Esophagus muscularis mucosa (tissue), 4 donors: Measurements from ENCODE around the gene PLOD2. TPM values are rescaled to one million over a fixed set of nuclear protein-coding genes. Genes with fewer than 3 reads are reported as not detected.

Experiments
- DNase-seq: peaks from one replicate; pipeline ENCODE4 v3.0.0-alpha.2; 2017; ENCODE audit errors: extremely low spot score
- H3K27ac ChIP-seq, 4 donors: fragments of 200-600 bp; sonication (generic); replicated peaks in 1 of 4; 1 replicate in 3 of 4; 2 replicates in 1 of 4; pipeline ENCODE4 v1.5.1; 2016 to 2019; ENCODE audit warnings: mild to moderate bottlenecking in 1 of 4
- H3K27me3 ChIP-seq, 4 donors: fragments of 200-600 bp; sonication (generic); one replicate each; pipeline versions ENCODE4 v1.5.1 to v1.6.0; 2016 to 2019
- H3K36me3 ChIP-seq, 4 donors: fragments of 200-600 bp; sonication (generic); one replicate each; pipeline ENCODE4 v1.5.1; 2016 to 2019
- H3K4me1 ChIP-seq, 4 donors: fragments of 200-600 bp; sonication (generic); one replicate each; pipeline ENCODE4 v1.5.1; 2016 to 2019
- H3K4me3 ChIP-seq, 4 donors: fragments of 200-600 bp; sonication (generic); 1 replicate in 2 of 4; 2 replicates in 2 of 4; pipeline ENCODE4 v1.5.1; 2016 to 2019; ENCODE audit warnings: mild to moderate bottlenecking in 4 of 4, moderate library complexity in 1 of 4
- H3K9me3 ChIP-seq, 4 donors: fragments of 200-600 bp; sonication (generic); 1 replicate in 3 of 4; 2 replicates in 1 of 4; pipeline ENCODE4 v1.5.1; 2016 to 2019
- CTCF ChIP-seq, 3 experiments: fragments of 200-600 bp in 2 of 3; fragments of 450-650 bp in 1 of 3; sonication (generic) in 2 of 3; IDR thresholded peaks; one replicate each; pipeline ENCODE4 v1.5.1; 2017 to 2019; ENCODE audit warnings: antibody characterized with exemption in 3 of 3, mild to moderate bottlenecking in 2 of 3, moderate library complexity in 1 of 3
- EP300 ChIP-seq: sonication (generic); formaldehyde crosslinking; IDR thresholded peaks from one replicate; pipeline ENCODE4 v1.6.1; 2017; ENCODE audit warnings: antibody characterized with exemption
- POLR2A ChIP-seq: fragments of 450-650 bp; IDR thresholded peaks from one replicate; pipeline ENCODE4 v1.6.1; 2017; ENCODE audit warnings: antibody characterized with exemption, moderate library complexity, mild to moderate bottlenecking, low read depth
- POLR2AphosphoS5 ChIP-seq, 2 donors: sonication (generic); formaldehyde crosslinking; IDR thresholded peaks; one replicate each; pipeline ENCODE4 v1.6.1; 2017; ENCODE audit warnings: antibody characterized with exemption in 2 of 2
- WGBS: methylation state at CpG from one replicate; pipeline ENCODE4 v1.1.5; 2018; 5-methylcytosine and 5-hydroxymethylcytosine counted together
- intact Hi-C: fragments of 100-400 bp; cut with DNase I; formaldehyde crosslinking; loops from one replicate; pipeline ENCODE4 v1.15.1; 2023
- total RNA-seq, 4 donors: library from RNA; depleted of rRNA; stranded (reverse); fragments of >200 nt; gene quantifications; one replicate each; pipeline versions ENCODE4 v1.1.0 to v1.2.1, GENCODE V29; 2016

The PLOD2 gene
- total RNA-seq, 4 donors from 2014 or later = 48.2 to 84.7 (median 54.9) TPM

GRCh38 chr3:146145642-146146041 lies 15.3 kb downstream of the PLOD2 start:
- TF ChIP-seq CTCF (IDR thresholded peaks at IDR 0.05) (no peak), POLR2AphosphoS5 (IDR thresholded peaks at IDR 0.05) (no peak)
- H3K36me3 ChIP-seq = no peaks in the 10 kb centered on the region
- 73% methylated on average over 1 of the region's 1 CpG for WGBS
- DNase-seq = no peak
- H3K9me3 ChIP-seq = no peaks in the 10 kb centered on the region
- H3K4me1 ChIP-seq = peaks cover 26 to 93% (median 76%) of the 10 kb centered on the region in 4 donors
- no peaks in the 10 kb centered on the region for H3K27me3 ChIP-seq
- H3K4me3 ChIP-seq = no peak overlapping the region
- H3K27ac ChIP-seq = peak overlapping the region in 2 of 4 donors; percentile 15 to 68
- intact Hi-C loops = no loop called here

- no peaks in the 10 kb centered on the region for H3K27me3 ChIP-seq
- no peaks in the 10 kb centered on the region for H3K9me3 ChIP-seq
- H3K36me3 ChIP-seq = no peaks in the 10 kb centered on the region
- TF ChIP-seq POLR2AphosphoS5 (IDR thresholded peaks at IDR 0.05) = peak in 1 of 2 donors; percentile 19
- TF ChIP-seq EP300 = no peak
- no peak for TF ChIP-seq POLR2A
- DNase-seq = no peak
- WGBS = 31% methylated on average over 3 of the region's 3 CpGs
- intact Hi-C loops = no loop called here
- peak overlapping the region in 3 of 4 donors; percentile 4 to 10 (median 6) for H3K4me3 ChIP-seq
- H3K4me1 ChIP-seq = peaks cover 27 to 94% (median 81%) of the 10 kb centered on the region in 4 donors
- H3K27ac ChIP-seq = peak overlapping the region; percentile 52 to 68 (median 57)
These were observed 18.2 kb downstream of the PLOD2 start for GRCh38 chr3:146142757-146143156.

GRCh38 chr3:146139586-146140110 lies 21.3 kb downstream of the PLOD2 start:
- 41% methylated on average over 3 of the region's 3 CpGs for WGBS
- H3K27ac ChIP-seq = peak overlapping the region; percentile 56 to 68 (median 63)

GRCh38 chr3:146138902-146139301 lies 22.1 kb downstream of the PLOD2 start:
- H3K27ac ChIP-seq = peak overlapping the region; percentile 56 to 68 (median 63)
- intact Hi-C loops = no loop called here
- WGBS = 25% methylated on average over 2 of the region's 2 CpGs

More at GRCh38 chr3:146139586-146140110, 21.3 kb downstream of the PLOD2 start:
- no peak for DNase-seq
- Histone ChIP-seq H3K4me3 (peak overlapping the region in 1 of 4 donors; percentile 12), H3K4me1 (peaks cover 26 to 84% (median 72%) of the 10 kb centered on the region in 4 donors), H3K36me3 (no peaks in the 10 kb centered on the region), H3K9me3 (no peaks in the 10 kb centered on the region), H3K27me3 (no peaks in the 10 kb centered on the region)
- TF ChIP-seq POLR2A (no peak), POLR2AphosphoS5 (IDR thresholded peaks at IDR 0.05) (no peak), EP300 (no peak), CTCF (IDR thresholded peaks at IDR 0.05) (no peak)
- intact Hi-C loops = no loop called here

GRCh38 chr3:146136647-146137046 lies 24.3 kb downstream of the PLOD2 start:
- Histone ChIP-seq H3K4me3 (no peak overlapping the region), H3K9me3 (no peaks in the 10 kb centered on the region), H3K27me3 (no peaks in the 10 kb centered on the region), H3K4me1 (peaks cover 32 to 82% (median 73%) of the 10 kb centered on the region in 4 donors), H3K27ac (peak overlapping the region in 1 of 4 donors; percentile 11), H3K36me3 (no peaks in the 10 kb centered on the region)
- no peak for DNase-seq
- intact Hi-C loops = no loop called here
- WGBS = 87% methylated on average over 3 of the region's 3 CpGs
- TF ChIP-seq CTCF (IDR thresholded peaks at IDR 0.05) = no peak
- no peak for TF ChIP-seq POLR2AphosphoS5 (IDR thresholded peaks at IDR 0.05)
- TF ChIP-seq POLR2A = no peak
- no peak for TF ChIP-seq EP300

More at GRCh38 chr3:146138902-146139301, 22.1 kb downstream of the PLOD2 start:
- Histone ChIP-seq H3K4me3 (no peak overlapping the region), H3K27me3 (no peaks in the 10 kb centered on the region), H3K36me3 (no peaks in the 10 kb centered on the region), H3K9me3 (no peaks in the 10 kb centered on the region), H3K4me1 (peaks cover 34 to 84% (median 74%) of the 10 kb centered on the region in 4 donors)
- TF ChIP-seq POLR2AphosphoS5 (IDR thresholded peaks at IDR 0.05) (no peak), CTCF (IDR thresholded peaks at IDR 0.05) (no peak), EP300 (no peak), POLR2A (no peak)
- no peak for DNase-seq
